ENCODE results near the gene RTN4RL1. TPM values are rescaled to one million over a fixed set of nuclear protein-coding genes. Genes with fewer than 3 reads are reported as not detected.

Gene RTN4RL1
- total RNA-seq, 1 experiment from 2014 or later = not detected

GRCh38 chr17:2003525-2003924, 21.6 kb downstream of the RTN4RL1 start:
- DNase-seq (ENCODE audit: low read depth) = no peak

GRCh38 chr17:2002767-2003329, 22.3 kb downstream of the RTN4RL1 start:
- no peak for DNase-seq (ENCODE audit: low read depth)

- no peak for DNase-seq (ENCODE audit: low read depth)
Observed at GRCh38 chr17:1999557-2000251, 25.4 kb downstream of the RTN4RL1 start.

GRCh38 chr17:1997927-1998742, 27.0 kb downstream of the RTN4RL1 start:
- DNase-seq (ENCODE audit: low read depth) = no peak

- DNase-seq (ENCODE audit: low read depth) = no peak
Observed at GRCh38 chr17:1997289-1997926, 27.7 kb downstream of the RTN4RL1 start.

- no peak for DNase-seq (ENCODE audit: low read depth)
Observed at GRCh38 chr17:1996800-1997288, 28.3 kb downstream of the RTN4RL1 start.

- no peak for DNase-seq (ENCODE audit: low read depth)
Observed at GRCh38 chr17:1995907-1996799, 29.0 kb downstream of the RTN4RL1 start.

GRCh38 chr17:1995321-1995892, 29.7 kb downstream of the RTN4RL1 start:
- DNase-seq (ENCODE audit: low read depth) = no peak

GRCh38 chr17:1994707-1995106, 30.4 kb downstream of the RTN4RL1 start:
- no peak for DNase-seq (ENCODE audit: low read depth)

- no peak for DNase-seq (ENCODE audit: low read depth)
Observed at GRCh38 chr17:1992541-1992940, 32.6 kb downstream of the RTN4RL1 start.

- DNase-seq (ENCODE audit: low read depth) = peak; percentile 90
Observed at GRCh38 chr17:1989135-1989534, 36.0 kb downstream of the RTN4RL1 start.

- DNase-seq (ENCODE audit: low read depth) = no peak
Observed at GRCh38 chr17:1986783-1987451, 38.2 kb downstream of the RTN4RL1 start.

GRCh38 chr17:1985686-1986085, 39.4 kb downstream of the RTN4RL1 start:
- no peak for DNase-seq (ENCODE audit: low read depth)

- DNase-seq (ENCODE audit: low read depth) = no peak
Observed at GRCh38 chr17:1985093-1985492, 40.0 kb downstream of the RTN4RL1 start.

- peak; percentile 64 for DNase-seq (ENCODE audit: low read depth)
Observed at GRCh38 chr17:1982793-1983366, 42.3 kb downstream of the RTN4RL1 start.

GRCh38 chr17:1980665-1981250, 44.4 kb downstream of the RTN4RL1 start:
- DNase-seq (ENCODE audit: low read depth) = no peak

- DNase-seq (ENCODE audit: low read depth) = no peak
Observed at GRCh38 chr17:1979182-1979985, 45.8 kb downstream of the RTN4RL1 start.

- no peak for DNase-seq (ENCODE audit: low read depth)
Observed at GRCh38 chr17:1978396-1978949, 46.7 kb downstream of the RTN4RL1 start.
